Measurements from ENCODE around the gene CELF5.
"Not testable (repeated sequence)": the region's sequence is repeated elsewhere in the genome, so short reads cannot be mapped to it uniquely, and the experiment has no call there.

CELF5 gene

DNA sequence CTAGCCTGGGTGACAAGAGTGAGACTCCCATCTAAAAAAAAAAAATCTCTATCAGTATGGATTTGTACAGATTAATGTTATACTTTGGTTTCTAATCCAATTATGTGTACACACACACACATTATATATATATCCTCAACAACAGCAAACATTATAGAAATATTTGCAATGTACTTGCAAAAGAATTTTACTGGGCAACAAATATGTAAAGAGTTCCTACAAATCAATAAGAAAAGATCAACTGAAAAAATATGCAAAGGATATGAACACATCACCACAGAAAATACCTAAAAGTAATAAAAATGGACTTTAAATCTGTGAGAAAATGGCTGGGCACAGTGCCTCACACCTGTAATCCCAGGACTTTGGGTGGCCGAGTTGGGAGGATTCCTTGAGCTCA, 101.0 kb downstream of the CELF5 start:
- DNase-seq, result no peak

- no peak for DNase-seq
Observed at GRCh38 chr19:3328743-3329142, 104.3 kb downstream of the CELF5 start.

- no peak for DNase-seq
Observed at GRCh38 chr19:3330047-3330446, 105.6 kb downstream of the CELF5 start.

- not testable (repeated sequence) for DNase-seq
Observed at GRCh38 chr19:3332232-3332631, 107.8 kb downstream of the CELF5 start.

DNA sequence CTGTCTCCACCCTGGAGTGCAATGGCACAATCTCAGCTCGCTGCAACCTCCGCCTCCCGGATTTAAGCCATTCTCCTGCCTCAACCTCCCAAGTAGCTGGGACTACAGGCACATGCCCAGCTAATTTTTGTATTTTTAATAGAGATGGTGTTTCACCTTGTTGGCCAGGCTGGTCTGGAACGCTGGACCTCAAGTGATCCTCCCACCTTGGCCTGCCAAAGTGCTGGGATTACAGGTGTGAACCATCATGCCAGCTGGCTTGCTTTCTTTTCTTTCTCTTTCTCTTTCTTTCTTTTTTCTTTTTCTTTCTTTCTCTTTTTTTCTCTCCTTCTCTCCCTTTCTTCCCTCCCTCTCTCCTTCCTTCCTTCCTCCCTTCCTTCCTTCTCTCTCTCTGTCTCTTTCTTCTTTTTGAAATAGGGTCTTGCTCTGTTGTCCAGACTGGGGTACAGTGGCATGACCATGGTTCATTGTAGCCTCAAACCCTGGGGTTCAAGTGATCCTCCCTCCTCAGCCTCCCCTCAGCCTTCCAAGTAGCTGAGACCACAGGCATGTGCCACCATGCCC, 108.6 kb downstream of the CELF5 start:
- no peak for DNase-seq

DNA sequence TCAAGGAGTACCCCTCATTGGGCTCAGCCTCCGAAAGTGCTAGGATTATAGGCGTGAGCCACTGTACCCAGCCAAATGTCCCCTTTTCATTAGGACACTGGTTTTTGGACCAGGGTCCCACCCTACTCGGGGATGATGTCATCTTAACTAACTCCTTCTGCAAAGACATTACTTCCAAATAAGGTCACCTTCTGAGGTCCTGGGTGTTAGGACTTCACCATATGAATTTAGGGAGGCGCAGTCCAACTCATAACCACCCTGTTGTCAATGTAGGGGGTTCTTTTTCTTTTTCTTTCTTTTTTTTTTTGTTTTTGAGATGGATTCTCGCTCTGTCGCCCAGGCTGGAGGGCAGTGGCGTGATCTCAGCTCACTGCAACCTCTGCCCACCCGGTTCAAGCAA, 109.2 kb downstream of the CELF5 start:
- no peak for DNase-seq

- not testable (repeated sequence) for DNase-seq
Observed at GRCh38 chr19:3334749-3335430, 110.4 kb downstream of the CELF5 start.

DNA sequence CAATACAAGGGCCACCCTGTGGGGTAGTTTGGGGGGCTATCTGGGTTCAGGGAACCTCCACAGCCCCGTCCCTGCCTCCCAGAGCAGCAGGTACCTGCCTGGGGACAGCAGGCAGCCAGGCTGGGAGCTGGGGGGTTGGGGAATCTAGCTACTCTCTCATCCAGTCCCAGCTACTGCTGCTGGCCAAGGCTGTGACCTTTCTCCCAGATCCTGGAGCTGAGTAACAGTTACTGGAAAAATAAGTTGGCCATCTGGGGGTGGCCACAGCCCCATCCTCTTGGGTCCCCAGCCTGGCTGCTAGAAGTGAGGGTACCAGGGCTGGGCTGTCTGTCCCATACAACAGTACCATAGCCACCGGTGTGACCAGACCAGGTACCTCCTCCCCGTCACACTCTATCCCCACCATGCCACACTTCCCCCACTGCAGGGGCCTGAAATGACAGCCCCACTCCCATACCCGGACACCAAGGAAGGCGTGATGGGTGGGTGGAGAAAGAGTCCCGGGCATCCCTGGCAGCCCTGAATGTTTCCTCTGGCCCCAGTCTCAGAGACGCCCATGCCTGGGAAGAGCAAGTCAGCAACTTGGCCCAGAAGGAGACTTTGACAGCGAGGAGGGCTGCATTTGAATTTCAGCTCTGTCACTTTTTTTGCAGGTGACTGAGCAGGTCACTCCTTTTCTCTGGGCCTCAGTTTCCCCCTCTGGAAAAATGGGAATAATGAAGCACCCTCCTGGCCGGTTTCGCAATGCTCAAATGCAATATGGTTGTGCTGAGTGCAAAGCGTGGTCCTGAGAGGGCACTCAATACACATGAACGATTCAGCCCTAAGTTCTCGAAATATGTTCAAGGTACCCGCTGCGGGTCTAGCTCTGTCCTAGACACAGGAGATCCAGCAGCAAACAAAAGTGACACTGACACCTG, 111.2 kb downstream of the CELF5 start:
- no peak for DNase-seq

DNA sequence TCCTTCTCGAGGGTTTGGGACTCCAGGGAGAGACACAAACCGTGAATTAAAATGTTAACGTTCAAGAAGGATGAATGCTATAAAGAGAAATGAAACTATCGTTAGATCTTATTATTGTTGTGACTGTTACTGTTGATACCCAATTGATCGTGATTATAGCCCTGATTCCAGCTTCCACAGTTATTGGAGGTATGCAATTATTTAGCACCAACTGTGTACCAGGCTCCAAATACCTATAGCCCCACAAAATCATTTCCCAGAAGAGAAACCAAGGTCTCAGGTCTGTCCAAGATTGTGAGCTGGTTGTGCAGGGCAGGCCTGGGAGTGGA, 111.9 kb downstream of the CELF5 start:
- no peak for DNase-seq

GRCh38 chr19:3336680-3337523, 112.4 kb downstream of the CELF5 start:
- peak; percentile 81 for DNase-seq

DNA sequence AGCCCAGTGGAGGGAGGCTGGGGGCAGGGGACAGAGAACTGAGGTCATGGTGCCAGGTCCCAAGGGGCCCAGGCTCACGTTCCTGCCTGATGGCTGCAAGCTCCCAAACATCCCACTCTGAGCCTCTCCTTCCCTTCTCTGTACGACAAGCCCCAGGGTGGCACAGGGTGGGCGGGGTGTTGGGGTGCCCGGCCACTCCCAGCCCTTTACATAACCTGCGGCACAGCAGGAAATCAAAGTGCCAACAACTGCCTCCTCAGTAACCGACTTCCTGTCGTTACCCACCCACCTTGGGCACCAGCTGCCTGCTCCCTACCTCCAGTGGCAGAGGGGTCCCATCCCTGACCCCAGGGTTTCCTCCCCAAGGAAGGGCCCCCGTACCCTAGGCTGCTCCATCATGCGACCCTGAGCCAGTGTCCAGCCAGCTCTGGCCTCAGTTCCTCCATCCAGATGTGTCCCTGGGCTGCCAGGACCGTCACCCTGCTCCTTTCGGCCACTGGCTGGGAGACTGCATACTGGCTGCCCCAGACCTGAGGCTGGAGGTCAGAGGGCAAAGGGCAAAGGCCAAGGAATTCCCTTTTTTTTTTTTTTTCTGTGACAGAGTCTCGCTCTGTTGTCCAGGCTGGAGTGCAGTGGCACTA, 114.2 kb downstream of the CELF5 start:
- DNase-seq, result no peak

DNA sequence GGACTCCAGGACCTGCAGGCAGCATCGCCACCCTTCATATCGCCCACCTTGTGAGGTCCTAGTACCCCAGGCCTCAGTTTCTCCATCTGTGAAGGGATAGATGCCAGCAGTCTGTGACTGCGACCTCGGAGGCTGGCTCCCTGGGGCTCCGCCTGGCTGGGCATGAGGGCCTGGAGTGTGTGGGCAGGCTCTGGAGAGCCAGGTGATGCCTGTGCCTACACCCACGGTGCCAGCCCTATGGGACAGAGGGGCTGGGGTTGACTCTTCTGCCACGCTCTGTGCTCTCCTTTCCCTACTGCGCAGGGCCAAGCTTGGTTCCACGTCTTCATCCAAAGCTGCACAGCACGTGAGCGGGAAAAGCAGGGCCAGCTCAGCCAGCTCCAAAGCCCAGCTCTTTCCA, 115.9 kb downstream of the CELF5 start:
- DNase-seq, result no peak

DNA sequence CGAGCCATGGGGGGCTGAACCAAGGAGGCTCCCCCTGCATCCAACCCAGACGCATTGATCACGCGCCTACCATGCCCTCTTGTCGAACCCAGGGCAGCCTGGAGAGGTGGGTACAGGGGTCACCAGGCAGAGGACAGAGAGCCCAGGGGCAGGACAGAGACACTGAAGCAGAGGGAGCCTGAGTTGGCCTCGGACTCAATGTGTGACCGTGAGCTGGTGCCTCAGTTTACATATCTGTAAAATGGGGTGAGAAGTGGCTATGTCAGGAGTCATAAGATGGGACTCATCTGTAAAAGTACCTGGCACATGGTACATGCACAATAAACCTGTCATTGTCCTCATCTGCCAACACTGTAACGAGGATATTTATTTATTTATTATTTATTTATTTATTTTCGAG, 117.8 kb downstream of the CELF5 start:
- DNase-seq, result no peak

DNA sequence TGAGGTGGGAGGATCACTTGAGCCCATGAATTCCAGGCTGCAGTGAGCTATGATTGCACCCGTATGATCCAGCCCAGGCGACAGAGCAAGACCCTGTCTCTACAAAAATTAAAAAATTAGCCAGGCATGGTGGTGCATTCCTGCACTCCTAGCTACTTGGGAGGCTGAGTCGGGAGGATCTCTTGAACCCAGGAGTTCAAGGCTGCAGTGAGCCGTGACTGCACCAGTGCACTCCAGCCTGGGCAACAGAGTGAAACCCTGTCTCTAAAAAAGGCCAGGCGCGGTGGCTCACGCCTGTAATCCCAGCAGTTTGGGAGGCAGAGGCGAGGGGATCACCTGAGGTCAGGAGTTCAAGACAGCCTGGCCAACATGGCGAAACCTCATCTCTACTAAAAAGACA, 118.5 kb downstream of the CELF5 start:
- not testable (repeated sequence) for DNase-seq

GRCh38 chr19:3343619-3344502, 119.4 kb downstream of the CELF5 start:
- peak; percentile 8 for DNase-seq

DNA sequence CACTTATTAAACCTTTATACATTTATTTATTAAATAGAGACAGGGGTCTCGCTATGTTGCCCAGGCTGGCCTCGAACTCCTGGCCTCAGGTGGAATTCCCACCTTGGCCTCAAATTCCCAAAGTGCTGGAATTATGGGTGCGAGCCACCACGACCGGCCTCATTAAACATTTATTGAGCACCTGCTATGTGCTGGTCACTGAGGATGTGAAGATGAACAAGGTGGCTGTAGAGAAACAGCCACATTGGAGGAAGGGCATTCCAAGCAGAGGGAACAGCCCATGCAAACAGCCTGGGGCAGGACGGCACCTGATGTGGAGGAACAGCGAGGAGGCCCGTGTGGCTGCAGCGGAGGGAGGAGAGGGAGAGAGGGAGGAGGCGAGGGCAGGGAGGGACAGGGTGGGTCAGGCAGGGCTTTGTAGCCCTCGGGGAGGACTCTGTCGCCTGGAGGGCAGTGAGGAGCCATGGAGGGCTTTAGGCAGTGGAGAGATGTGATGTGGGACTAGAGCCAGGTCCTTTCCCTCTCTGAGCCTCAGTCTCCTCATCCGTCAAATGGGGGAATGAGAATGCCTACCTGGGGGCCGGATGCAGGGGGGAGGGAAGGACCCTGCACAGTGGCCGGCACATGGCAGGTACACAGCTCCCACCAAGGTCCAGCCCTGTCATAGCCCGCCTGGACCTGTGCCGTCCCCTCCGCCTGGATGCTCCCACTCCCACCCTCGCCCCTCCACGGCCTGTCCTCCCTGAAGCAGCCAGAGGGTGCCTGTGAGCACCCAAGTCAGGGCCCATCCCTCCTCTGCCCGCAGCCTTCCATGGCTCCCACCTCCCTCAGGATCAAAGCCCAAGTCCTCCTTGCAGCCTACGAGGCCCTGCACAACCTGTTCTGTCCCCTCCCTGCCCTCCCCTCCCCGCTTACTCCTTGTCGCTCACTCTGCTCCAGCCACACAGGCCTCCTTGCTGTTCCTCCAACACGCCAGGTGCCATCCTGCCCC, 120.4 kb downstream of the CELF5 start:
- DNase-seq, result no peak

DNA sequence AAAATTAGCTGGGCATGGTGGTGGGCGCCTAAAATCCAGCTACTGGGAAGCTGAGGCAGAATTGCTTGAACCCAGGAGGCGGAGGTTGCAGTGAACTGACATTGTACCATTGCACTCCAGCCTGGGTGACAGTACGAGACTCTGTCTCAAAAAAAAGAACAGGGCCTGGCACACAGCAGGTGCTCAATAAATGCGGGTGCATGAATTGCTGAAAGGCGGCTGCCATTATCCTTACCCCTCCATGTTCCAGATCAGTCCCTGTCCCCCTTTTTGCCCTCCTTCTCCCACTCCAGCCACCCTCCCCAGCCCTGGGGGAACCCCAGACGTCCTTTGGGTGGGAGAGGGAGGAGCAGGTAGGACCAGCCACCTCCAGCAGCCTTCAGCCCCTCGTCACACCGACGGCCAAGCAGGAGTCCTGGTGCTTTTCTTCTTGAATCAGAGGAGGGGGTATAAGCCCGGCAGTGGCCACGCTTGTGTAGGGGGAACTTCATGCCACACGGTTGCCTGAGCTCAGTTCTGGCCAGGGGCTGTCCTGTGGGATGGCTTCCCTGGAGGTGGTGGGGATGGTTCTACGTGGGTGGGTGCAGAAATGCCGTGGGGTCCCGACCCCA, 121.5 kb downstream of the CELF5 start:
- no peak for DNase-seq

Data from NCI-H1092 treated with DMSO at 0.1 percent for 48 hours (cell line).